Measurements from ENCODE around the gene GADD45A. TPM values are rescaled to one million over a fixed set of nuclear protein-coding genes. Genes with fewer than 3 reads are reported as not detected.
A peak's percentile ranks its signal among the peaks of the same experiment; 100 is the strongest.

The GADD45A gene
- total RNA-seq, 1 donor from 2014 or later, result 28.6 TPM

- peak; percentile 46 for DNase-seq (ENCODE audit: low spot score)
Measured at GRCh38 chr1:67735806-67736627, 51.0 kb downstream of the GADD45A start.

DNA sequence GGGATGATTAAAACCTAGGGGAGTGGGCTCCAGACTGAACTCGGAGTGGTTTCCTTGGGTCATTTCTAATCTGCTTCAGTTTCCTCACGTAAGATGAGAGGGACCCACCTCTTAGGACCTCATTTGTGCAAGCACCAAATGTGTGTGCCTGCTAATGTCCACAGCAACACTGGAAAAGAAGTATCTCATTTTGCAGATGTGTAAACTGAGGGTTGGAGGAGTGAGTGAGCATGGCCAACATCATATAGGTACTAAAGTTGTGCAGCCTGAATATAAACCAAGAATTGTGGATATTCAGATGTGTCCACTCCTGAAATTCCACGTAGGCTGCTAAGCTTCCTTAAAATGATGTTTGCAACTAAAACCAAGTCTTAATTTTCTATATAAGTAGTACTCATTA lies 51.7 kb downstream of the GADD45A start:
- Histone ChIP-seq H3K79me2 (ENCODE audit: low read depth) (no peaks in the 10 kb centered on the region), H3K4me1 (peaks cover 14% of the 10 kb centered on the region), H3K27ac (no peak overlapping the region), H3K4me2 (peak overlapping the region; percentile 51), H3K9me3 (ENCODE audit: low read depth) (no peaks in the 10 kb centered on the region), H2AFZ (replicated peaks) (no peak overlapping the region), H3F3A (ENCODE audit: low read depth) (no peaks in the 10 kb centered on the region), H3K36me3 (no peaks in the 10 kb centered on the region), H3K4me3 (no peak overlapping the region), H4K20me1 (ENCODE audit: low read depth) (no peaks in the 10 kb centered on the region), H3K27me3 (no peaks in the 10 kb centered on the region), H3K9ac (no peak overlapping the region)
- DNase-seq (ENCODE audit: low spot score), result no peak
- no peak for TF ChIP-seq EZH2 (IDR thresholded peaks at IDR 0.05)
- TF ChIP-seq CTCF (IDR thresholded peaks at IDR 0.05), result no peak
- TF ChIP-seq EZH2phosphoT487 (IDR thresholded peaks at IDR 0.05), result no peak
- H3K27me3 Mint-ChIP-seq (ENCODE audit: insufficient read depth, low read depth), result no peaks in the 10 kb centered on the region
- no peak overlapping the region for H3K4me3 Mint-ChIP-seq
- H3K4me1 Mint-ChIP-seq, result peaks cover 27% of the 10 kb centered on the region
- no peaks in the 10 kb centered on the region for H3K9me3 Mint-ChIP-seq
- no peaks in the 10 kb centered on the region for H3K36me3 Mint-ChIP-seq
- peak overlapping the region; percentile 76 for H3K27ac Mint-ChIP-seq

More at GRCh38 chr1:67735806-67736627, 51.0 kb downstream of the GADD45A start:
- Mint-ChIP-seq H3K4me3 (peak overlapping the region; percentile 18), H3K9me3 (no peaks in the 10 kb centered on the region), H3K36me3 (no peaks in the 10 kb centered on the region), H3K4me1 (peaks cover 31% of the 10 kb centered on the region), H3K27ac (peak overlapping the region; percentile 91), H3K27me3 (ENCODE audit: insufficient read depth, low read depth) (peaks cover 4% of the 10 kb centered on the region)
- Histone ChIP-seq H4K20me1 (ENCODE audit: low read depth) (no peaks in the 10 kb centered on the region), H3K27ac (no peak overlapping the region), H3K27me3 (no peaks in the 10 kb centered on the region), H2AFZ (replicated peaks) (no peak overlapping the region), H3K79me2 (ENCODE audit: low read depth) (no peaks in the 10 kb centered on the region), H3F3A (ENCODE audit: low read depth) (no peaks in the 10 kb centered on the region), H3K9ac (no peak overlapping the region), H3K36me3 (no peaks in the 10 kb centered on the region), H3K9me3 (ENCODE audit: low read depth) (no peaks in the 10 kb centered on the region), H3K4me1 (peaks cover 19% of the 10 kb centered on the region), H3K4me2 (peak overlapping the region; percentile 51), H3K4me3 (no peak overlapping the region)
- no peak for TF ChIP-seq EZH2phosphoT487 (IDR thresholded peaks at IDR 0.05)
- no peak for TF ChIP-seq EZH2 (IDR thresholded peaks at IDR 0.05)
- no peak for TF ChIP-seq CTCF (IDR thresholded peaks at IDR 0.05)

DNA sequence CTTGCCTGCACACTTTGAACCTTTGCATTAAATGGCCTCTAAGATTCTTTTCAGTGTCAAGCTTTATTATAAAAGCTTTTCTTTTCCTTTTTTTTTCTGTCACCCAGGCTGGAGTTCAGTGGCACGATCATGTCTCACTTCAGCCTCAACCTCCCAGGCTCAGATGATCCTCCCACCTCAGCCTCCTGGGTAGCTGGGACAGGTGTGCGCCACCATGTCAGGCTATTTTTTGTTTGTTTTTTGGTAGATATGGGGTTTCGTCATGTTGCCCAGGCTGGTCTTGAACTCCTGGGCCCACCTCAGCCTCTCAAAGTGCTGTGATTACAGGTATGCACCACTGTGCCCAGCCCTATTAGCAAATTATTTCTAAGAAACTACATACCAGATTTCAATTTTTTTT lies 52.9 kb downstream of the GADD45A start:
- Mint-ChIP-seq H3K27ac (no peak overlapping the region), H3K4me1 (peaks cover 27% of the 10 kb centered on the region), H3K9me3 (no peaks in the 10 kb centered on the region), H3K4me3 (no peak overlapping the region), H3K36me3 (no peaks in the 10 kb centered on the region), H3K27me3 (ENCODE audit: insufficient read depth, low read depth) (no peaks in the 10 kb centered on the region)
- Histone ChIP-seq H3F3A (ENCODE audit: low read depth) (no peaks in the 10 kb centered on the region), H3K27me3 (no peaks in the 10 kb centered on the region), H2AFZ (replicated peaks) (no peak overlapping the region), H3K27ac (no peak overlapping the region), H4K20me1 (ENCODE audit: low read depth) (no peaks in the 10 kb centered on the region), H3K9me3 (ENCODE audit: low read depth) (no peaks in the 10 kb centered on the region), H3K4me2 (no peak overlapping the region), H3K4me1 (peaks cover 16% of the 10 kb centered on the region), H3K36me3 (no peaks in the 10 kb centered on the region), H3K79me2 (ENCODE audit: low read depth) (no peaks in the 10 kb centered on the region), H3K4me3 (no peak overlapping the region), H3K9ac (no peak overlapping the region)
- DNase-seq (ENCODE audit: low spot score), result no peak
- TF ChIP-seq EZH2phosphoT487 (IDR thresholded peaks at IDR 0.05) (no peak), CTCF (IDR thresholded peaks at IDR 0.05) (no peak), EZH2 (IDR thresholded peaks at IDR 0.05) (no peak)

Small RNA genes lying within 50 kb of the gene (small RNA-seq; reads per million reads assigned to genes)
- gene RN7SL392P, result not detected

Other genes starting within 250 kb of the GADD45A start
- gene GNG12, start 148.3 kb downstream of the GADD45A start, total RNA-seq (ENCODE audit: low replicate concordance), result 30.3 and 44.5 TPM in 2 replicates